K562 (cell line): Measurements from ENCODE around the gene BAIAP2. TPM values are rescaled to one million over a fixed set of nuclear protein-coding genes. Genes with fewer than 3 reads are reported as not detected.

Experiments
- ATAC-seq: fragments of 200-7000 bp; cut with Tn5 transposase; 3 replicates; pipeline ENCODE4 v1.9.1; 2020; ENCODE audit warnings: moderate library complexity
- BruUV-seq: library from RNA; stranded (reverse); fragments of 400-500 nt; replicated peaks from 2 replicates; lab custom pipeline; 2021; lab: Mats Ljungman, UMichigan
- CTCF ChIA-PET: fragments of 300-600 bp; formaldehyde crosslinking; extraction: SDS; loops from one replicate; lab custom pipeline; 2021; ENCODE audit warnings: low intra/inter-chr PET ratio; lab: Yijun Ruan, JAX
- POLR2A ChIA-PET: fragments of 300-600, 350-650 bp; sonication (Branson Sonifier 250); formaldehyde crosslinking; extraction: SDS; loops from one replicate; lab custom pipeline; 2021; ENCODE audit warnings: antibody characterized with exemption, inconsistent platforms; lab: Yijun Ruan, JAX
- DNase-seq, 4 experiments: peaks; one replicate each; pipeline versions ENCODE4 v3.0.0 to v3.0.0-alpha.2; 2011 to 2018; ENCODE audit warnings: low spot score in 3 of 4, mixed read lengths in 3 of 4; ENCODE audit errors: extremely low read depth in 1 of 4
- FAIRE-seq: peaks from 2 replicates; lab custom pipeline; 2011; peaks lifted over from hg19 to GRCh38; lab: Jason Lieb, UNC
- H2AFZ ChIP-seq: 2 replicates; pipeline ENCODE4 v1.6.0; 2011; ENCODE audit warnings: low read depth, low read length, control low read depth, inconsistent platforms
- H3K27ac ChIP-seq: fragments of 200-600 bp; 3 replicates; pipeline ENCODE4 v1.8.0; 2011; ENCODE audit warnings: low read depth, mild to moderate bottlenecking, control low read depth, inconsistent platforms, low read length, moderate library complexity, mixed read lengths; ENCODE audit errors: extremely low read depth
- H3K27me3 ChIP-seq, 2 experiments: fragments of 300-600 bp in 1 of 2; 2 replicates in 1 of 2; 3 replicates in 1 of 2; pipeline versions ENCODE4 v1.6.0 to v1.8.0; 2011; ENCODE audit warnings: inconsistent platforms in 2 of 2, low read length in 2 of 2, mild to moderate bottlenecking in 1 of 2, mixed read lengths in 1 of 2, moderate library complexity in 1 of 2; ENCODE audit not compliant: control insufficient read depth in 2 of 2, insufficient read depth in 2 of 2
- H3K36me3 ChIP-seq: fragments of 300-600 bp; 3 replicates; pipeline ENCODE4 v1.8.0; 2011; ENCODE audit warnings: mild to moderate bottlenecking, low read length, inconsistent platforms; ENCODE audit not compliant: control insufficient read depth, insufficient read depth
- H3K4me1 ChIP-seq, 2 experiments: fragments of 200-600 bp in 1 of 2; replicated peaks in 1 of 2; 2 replicates in 1 of 2; 3 replicates in 1 of 2; pipeline versions ENCODE4 v1.5.1 to v1.8.0; 2011; ENCODE audit warnings: inconsistent platforms in 2 of 2, low read length in 2 of 2, mild to moderate bottlenecking in 1 of 2, mixed read lengths in 1 of 2, moderate library complexity in 1 of 2; ENCODE audit not compliant: control insufficient read depth in 2 of 2, insufficient read depth in 2 of 2
- H3K4me2 ChIP-seq: 2 replicates; pipeline ENCODE4 v1.6.1; 2011; ENCODE audit warnings: low read length, control low read depth, inconsistent platforms, mixed read lengths; ENCODE audit not compliant: insufficient read depth
- H3K4me3 ChIP-seq: fragments of 200-600 bp; sonication (generic), shearing (Covaris generic); 2 replicates; pipeline ENCODE4 v1.5.1; 2016; ENCODE audit warnings: control low read depth, inconsistent platforms
- H3K79me2 ChIP-seq: fragments of 200-600 bp; 3 replicates; pipeline ENCODE4 v1.8.0; 2011; ENCODE audit warnings: low read length, inconsistent platforms; ENCODE audit not compliant: control insufficient read depth, insufficient read depth
- H3K9ac ChIP-seq, 2 experiments: 2 replicates each; pipeline versions ENCODE4 v1.6.0 to v1.6.1; 2011; ENCODE audit warnings: low read depth in 2 of 2, low read length in 2 of 2, control low read depth in 1 of 2, inconsistent platforms in 1 of 2, mild to moderate bottlenecking in 1 of 2, mixed read lengths in 1 of 2; ENCODE audit not compliant: insufficient read depth in 1 of 2
- H3K9me1 ChIP-seq: one replicate; pipeline ENCODE4 v1.6.0; 2011; ENCODE audit warnings: inconsistent platforms, mild to moderate bottlenecking, low read length, moderate library complexity; ENCODE audit not compliant: control insufficient read depth, insufficient read depth
- H3K9me3 ChIP-seq: replicated peaks from 2 replicates; pipeline ENCODE4 v1.5.1; 2011; ENCODE audit warnings: low read depth, low read length, inconsistent platforms; ENCODE audit not compliant: control insufficient read depth, insufficient read depth
- H4K20me1 ChIP-seq: replicated peaks from 2 replicates; pipeline ENCODE4 v1.6.1; 2011; ENCODE audit warnings: low read length, inconsistent platforms, mixed read lengths; ENCODE audit not compliant: control insufficient read depth, insufficient read depth
- SMC3 ChIP-seq: conservative IDR thresholded peaks from 2 replicates; pipeline ENCODE4 v1.6.1; 2011; ENCODE audit warnings: low read depth, low read length, improper control_type of control experiment; ENCODE audit not compliant: insufficient read depth
- TAF7 ChIP-seq: fragments of 450-650 bp; IDR thresholded peaks from 2 replicates; pipeline ENCODE4 v1.6.1; 2016; ENCODE audit warnings: missing genetic modification characterization, missing compliant biosample characterization
- UBTF ChIP-seq, 2 experiments: IDR thresholded peaks; 2 replicates each; pipeline ENCODE4 v1.6.1; 2012; ENCODE audit warnings: improper control_type of control experiment in 2 of 2, low read depth in 2 of 2, low read length in 2 of 2, borderline replicate concordance in 1 of 2
- ZBTB1 ChIP-seq: sonication (generic); formaldehyde crosslinking; IDR thresholded peaks from 2 replicates; pipeline ENCODE4 v1.8.1; 2023; ENCODE audit warnings: missing genetic modification reagents, low read depth, mild to moderate bottlenecking, borderline replicate concordance
- ZC3H11A ChIP-seq: IDR thresholded peaks from 2 replicates; pipeline ENCODE4 v1.6.1; 2012; ENCODE audit warnings: low read depth, low read length, improper control_type of control experiment
- ZC3H4 ChIP-seq: sonication (generic); formaldehyde crosslinking; IDR thresholded peaks from 2 replicates; pipeline ENCODE4 v1.9.0; 2021; ENCODE audit warnings: missing genetic modification reagents, borderline replicate concordance
- ZNF121 ChIP-seq: sonication (generic); formaldehyde crosslinking; conservative IDR thresholded peaks from 2 replicates; pipeline ENCODE4 v1.8.0; 2022; ENCODE audit warnings: missing genetic modification reagents
- ZNF197 ChIP-seq: fragments of 200-800 bp; sonication (Bioruptor generic); IDR thresholded peaks from 2 replicates; pipeline ENCODE4 v1.6.1; 2016; ENCODE audit warnings: low read depth, missing genetic modification characterization, missing compliant biosample characterization
- ZNF217 ChIP-seq: sonication (generic); formaldehyde crosslinking; IDR thresholded peaks from 2 replicates; pipeline ENCODE4 v1.8.0; 2022; ENCODE audit warnings: mild to moderate bottlenecking, missing genetic modification reagents
- ZNF3 ChIP-seq: fragments of 250-450 bp; sonication (Bioruptor Pico); IDR thresholded peaks from 2 replicates; pipeline ENCODE4 v1.5.0; 2021; ENCODE audit warnings: mild to moderate bottlenecking, moderate library complexity
- ZNF518B ChIP-seq: fragments of 250-450 bp; sonication (Bioruptor Pico); IDR thresholded peaks from 2 replicates; pipeline ENCODE4 v1.5.0; 2021; ENCODE audit warnings: mild to moderate bottlenecking, moderate library complexity
- WGBS: fragments of 100-300 bp; shearing (Covaris generic); methylation state at CpG from one replicate; pipeline ENCODE4 v1.1.6; 2016; ENCODE audit warnings: low coverage, mixed read lengths; ENCODE audit not compliant: insufficient coverage; ENCODE audit errors: missing lambda C conversion rate; 5-methylcytosine and 5-hydroxymethylcytosine counted together
- in situ Hi-C: fragments of 300-500 bp; cut with MboI; formaldehyde crosslinking; loops from 4 replicates; pipeline ENCODE4 v1.15.0; 2018; ENCODE audit warnings: inconsistent platforms, mixed read lengths
- intact Hi-C: fragments of 100-400 bp; cut with micrococcal nuclease; formaldehyde crosslinking; loops from 2 replicates; pipeline ENCODE4 v1.14.2; 2022
- polyA plus RNA-seq, 8 experiments: library from polyadenylated mRNA; depleted of rRNA in 4 of 8; stranded (reverse) in 5 of 8; unstranded in 3 of 8; fragments of >200 nt; fragmentation: Nextera tagmentation in 2 of 8; fragmentation: Illumina TruSeq in 1 of 8; extraction: Ambion mirVana in 2 of 8; extraction: Trizol in 1 of 8; gene quantifications; 2 replicates each; pipeline versions ENCODE4 v1.2.1 to v1.2.3, GENCODE V29; 2011 to 2014; ENCODE audit warnings: inconsistent platforms in 1 of 8, missing spikeins in 1 of 8
- total RNA-seq, 7 experiments: library from RNA; depleted of rRNA in 6 of 7; stranded (reverse); fragments of >200 nt in 6 of 7; fragmentation: Illumina TruSeq in 2 of 7; extraction: Trizol in 2 of 7; gene quantifications; 2 replicates each; pipeline versions ENCODE4 v1.2.1 to v1.2.3, GENCODE V29; 2011 to 2021; ENCODE audit warnings: low replicate concordance in 1 of 7

Gene BAIAP2
- total and polyA plus RNA-seq, 9 of the 15 experiments (the other 6 are each of a cell fraction or from before 2014, with no cell fraction given): 2.3 to 51.6 (median 18.4) TPM

- TF ChIP-seq ZC3H4 (CRISPR knock-in tag) (no peak), ZNF217 (no peak), ZNF197 (CRISPR knock-in tag) (no peak), UBTF (IDR thresholded peaks at IDR 0.05; ENCODE audit: borderline replicate concordance in 1 of 2, low read depth in 2 of 2, low read length in 2 of 2) (no peak), ZBTB1 (CRISPR knock-in tag) (no peak)
- TF ChIP-seq, all 486 proteins: peak for 0
Observed at GRCh38 chr17:81138500-81138899, 103.5 kb downstream of the BAIAP2 start (continued).

GRCh38 chr17:81139428-81139827 is 104.5 kb downstream of the BAIAP2 start:
- peaks cover 2% of the 10 kb centered on the region; the same call in 1 of the 2 replicates for H3K9me3 ChIP-seq
- no peaks in the 10 kb centered on the region for H3K36me3 ChIP-seq
- H3K27ac ChIP-seq: no peak overlapping the region
- DNase-seq (no peak), FAIRE-seq (no peak), ATAC-seq (no peak)
- H3K9ac ChIP-seq: no peak overlapping the region; a peak in 1 of 4 replicates
- peaks cover 0 to 20% of the 10 kb centered on the region in 2 experiments; a peak in 2 of 5 replicates for H3K27me3 ChIP-seq
- no peaks in the 10 kb centered on the region for H4K20me1 ChIP-seq
- no peak overlapping the region for H2AFZ ChIP-seq
- no TSS peak for BruUV-seq
- POLR2A ChIA-PET: interaction anchor here (1.4 kb wide), 1 partner anchor 8 kb away, joined by 6 read pairs; no protein-coding TSS in a partner anchor
- H3K4me2 ChIP-seq: no peak overlapping the region
- CTCF ChIA-PET: interaction anchor here (0.9 kb wide), 1 partner anchor 103 kb away, joined by 3 read pairs; no protein-coding TSS in a partner anchor
- intact Hi-C loops: no loop called here
- no peaks in the 10 kb centered on the region for H3K79me2 ChIP-seq
- peaks cover 9 to 52% of the 10 kb centered on the region in 2 experiments; a peak in 3 of 5 replicates for H3K4me1 ChIP-seq
- no peaks in the 10 kb centered on the region for H3K9me1 ChIP-seq
- no peak overlapping the region for H3K4me3 ChIP-seq
- in situ Hi-C loops: loop anchor here (25.0 kb wide), 1 partner anchor 98 kb away; the partner anchor contains the start of genes NDUFAF8 and TEPSIN
- 26% methylated on average over 8 of the region's 8 CpGs for whole genome bisulfite sequencing
- TF ChIP-seq ZC3H11A (no peak), ZNF3 (no peak), ZNF121 (no peak), ZNF518B (no peak), SMC3 (no peak), TAF7 (tag) (no peak)
